NCI-H510A treated with DMSO at 0.1 percent for 48 hours (cell line): ENCODE data around the gene MS4A3.
"Not testable (repeated sequence)": the region's sequence is repeated elsewhere in the genome, so short reads cannot be mapped to it uniquely, and the experiment has no call there.

ENCODE experiments used
- DNase-seq: peaks from one replicate; lab custom pipeline; 2025; lab: John Stamatoyannopoulos, UW

Gene MS4A3

GRCh38 chr11:60095477-60096120 lies 39.1 kb downstream of the MS4A3 start:
- no peak for DNase-seq

- DNase-seq: no peak
Measured at GRCh38 chr11:60097189-60097588, 40.7 kb downstream of the MS4A3 start.

- no peak for DNase-seq
Measured at GRCh38 chr11:60098508-60098907, 42.0 kb downstream of the MS4A3 start.

GRCh38 chr11:60100516-60100915 lies 44.1 kb downstream of the MS4A3 start:
- no peak for DNase-seq

GRCh38 chr11:60101368-60101767 lies 44.9 kb downstream of the MS4A3 start:
- not testable (repeated sequence) for DNase-seq

GRCh38 chr11:60104471-60105115 lies 48.1 kb downstream of the MS4A3 start:
- not testable (repeated sequence) for DNase-seq

GRCh38 chr11:60108631-60109030 lies 52.2 kb downstream of the MS4A3 start:
- DNase-seq: not testable (repeated sequence)

GRCh38 chr11:60111793-60112192 lies 55.3 kb downstream of the MS4A3 start:
- DNase-seq: no peak

- no peak for DNase-seq
Measured at GRCh38 chr11:60116996-60117790, 60.7 kb downstream of the MS4A3 start.

GRCh38 chr11:60118338-60118737 lies 61.9 kb downstream of the MS4A3 start:
- no peak for DNase-seq

- no peak for DNase-seq
Measured at GRCh38 chr11:60119710-60120109, 63.2 kb downstream of the MS4A3 start.
